ENCODE measurements around the gene KIFC3. TPM values are rescaled to one million over a fixed set of nuclear protein-coding genes. Genes with fewer than 3 reads are reported as not detected.

KIFC3 gene
- total RNA-seq, 1 donor from 2014 or later = 0.52 TPM

DNA sequence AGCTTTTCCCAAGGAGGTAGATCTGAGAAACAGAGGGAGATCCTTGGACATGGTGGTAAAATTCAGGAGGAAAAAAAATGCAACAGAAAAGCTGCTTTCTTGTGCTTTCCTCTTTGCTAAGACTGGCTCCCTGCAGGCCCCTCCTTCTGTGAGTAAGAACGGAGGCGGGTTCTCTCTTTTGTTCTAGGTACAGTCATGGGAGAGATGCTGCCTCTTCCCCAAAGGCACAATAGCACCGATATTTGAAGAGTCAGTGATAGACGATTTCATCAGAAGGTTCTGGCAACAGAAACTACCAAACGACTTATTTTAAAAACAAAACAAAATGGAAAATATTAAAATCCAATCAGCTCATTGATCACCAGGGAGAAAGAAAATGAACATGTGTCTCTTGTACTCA, 32.6 kb upstream of the KIFC3 start:
- Mint-ChIP-seq H3K36me3 (ENCODE audit: low read depth) (no peaks in the 10 kb centered on the region), H3K27ac (no peak overlapping the region), H3K27me3 (ENCODE audit: low read depth) (no peaks in the 10 kb centered on the region), H3K9me3 (no peaks in the 10 kb centered on the region), H3K4me1 (ENCODE audit: low read depth) (no peaks in the 10 kb centered on the region), H3K4me3 (ENCODE audit: low read depth) (no peak overlapping the region)
- intact Hi-C loops (cut with micrococcal nuclease) = no loop called here
- no peak for DNase-seq (ENCODE audit: low spot score)

DNA sequence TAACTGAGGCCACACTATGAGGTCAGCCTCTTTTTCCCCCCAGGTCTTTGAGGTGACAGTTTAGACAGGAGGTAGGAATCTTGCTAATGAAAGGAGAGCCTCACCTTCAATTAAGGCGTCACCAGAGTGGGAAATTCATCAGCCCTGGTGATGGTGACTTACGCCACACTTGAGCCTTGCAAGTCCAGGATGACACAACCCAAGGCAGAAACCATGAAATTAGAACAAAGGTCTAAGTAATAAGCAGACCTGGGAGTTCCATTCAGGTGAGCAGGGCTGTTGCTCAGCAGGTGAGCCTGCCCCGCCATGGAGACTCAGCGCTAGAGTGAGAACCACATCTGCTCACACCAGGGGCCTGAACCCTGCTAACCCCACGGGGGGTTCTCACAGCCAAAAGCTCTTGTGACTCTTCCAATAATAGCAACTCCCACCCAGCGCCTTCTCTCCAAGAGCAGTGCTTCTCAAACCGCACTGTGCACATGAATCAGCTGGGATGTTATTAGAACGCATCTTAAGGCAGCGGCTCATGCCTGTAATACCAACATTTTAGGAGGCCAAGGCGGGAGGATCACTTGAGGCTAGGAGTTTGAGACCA, 28.7 kb upstream of the KIFC3 start:
- no peaks in the 10 kb centered on the region for H3K9me3 Mint-ChIP-seq
- no peaks in the 10 kb centered on the region for H3K4me1 Mint-ChIP-seq (ENCODE audit: low read depth)
- H3K36me3 Mint-ChIP-seq (ENCODE audit: low read depth) = no peaks in the 10 kb centered on the region
- H3K4me3 Mint-ChIP-seq (ENCODE audit: low read depth) = no peak overlapping the region
- intact Hi-C loops (cut with micrococcal nuclease) = no loop called here
- H3K27ac Mint-ChIP-seq = no peak overlapping the region
- no peak for DNase-seq (ENCODE audit: low spot score)
- H3K27me3 Mint-ChIP-seq (ENCODE audit: low read depth) = peaks cover 5% of the 10 kb centered on the region

DNA sequence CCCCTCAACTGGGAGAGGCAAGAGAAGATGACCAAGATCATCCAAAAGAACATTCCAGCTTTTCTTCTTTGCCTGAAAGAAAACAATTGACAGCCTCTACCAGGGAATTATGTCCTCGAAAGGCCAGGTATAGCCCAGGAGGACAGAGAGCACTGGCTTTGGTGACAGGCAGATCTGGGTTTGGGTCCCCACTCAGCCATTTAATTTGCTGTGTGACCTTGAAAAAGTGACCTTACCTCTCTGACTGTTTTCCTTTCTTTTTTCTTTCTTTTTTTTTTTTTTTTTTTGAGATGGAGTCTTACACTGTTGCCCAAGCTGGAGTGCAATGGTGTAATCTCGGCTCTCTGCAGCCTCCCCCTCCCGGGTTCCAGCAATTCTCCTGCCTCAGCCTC, 27.7 kb upstream of the KIFC3 start:
- Mint-ChIP-seq H3K27ac (no peak overlapping the region), H3K4me1 (ENCODE audit: low read depth) (no peaks in the 10 kb centered on the region), H3K36me3 (ENCODE audit: low read depth) (no peaks in the 10 kb centered on the region), H3K9me3 (no peaks in the 10 kb centered on the region), H3K4me3 (ENCODE audit: low read depth) (no peak overlapping the region), H3K27me3 (ENCODE audit: low read depth) (peaks cover 7% of the 10 kb centered on the region)
- DNase-seq (ENCODE audit: low spot score) = no peak
- intact Hi-C loops (cut with micrococcal nuclease) = no loop called here

DNA sequence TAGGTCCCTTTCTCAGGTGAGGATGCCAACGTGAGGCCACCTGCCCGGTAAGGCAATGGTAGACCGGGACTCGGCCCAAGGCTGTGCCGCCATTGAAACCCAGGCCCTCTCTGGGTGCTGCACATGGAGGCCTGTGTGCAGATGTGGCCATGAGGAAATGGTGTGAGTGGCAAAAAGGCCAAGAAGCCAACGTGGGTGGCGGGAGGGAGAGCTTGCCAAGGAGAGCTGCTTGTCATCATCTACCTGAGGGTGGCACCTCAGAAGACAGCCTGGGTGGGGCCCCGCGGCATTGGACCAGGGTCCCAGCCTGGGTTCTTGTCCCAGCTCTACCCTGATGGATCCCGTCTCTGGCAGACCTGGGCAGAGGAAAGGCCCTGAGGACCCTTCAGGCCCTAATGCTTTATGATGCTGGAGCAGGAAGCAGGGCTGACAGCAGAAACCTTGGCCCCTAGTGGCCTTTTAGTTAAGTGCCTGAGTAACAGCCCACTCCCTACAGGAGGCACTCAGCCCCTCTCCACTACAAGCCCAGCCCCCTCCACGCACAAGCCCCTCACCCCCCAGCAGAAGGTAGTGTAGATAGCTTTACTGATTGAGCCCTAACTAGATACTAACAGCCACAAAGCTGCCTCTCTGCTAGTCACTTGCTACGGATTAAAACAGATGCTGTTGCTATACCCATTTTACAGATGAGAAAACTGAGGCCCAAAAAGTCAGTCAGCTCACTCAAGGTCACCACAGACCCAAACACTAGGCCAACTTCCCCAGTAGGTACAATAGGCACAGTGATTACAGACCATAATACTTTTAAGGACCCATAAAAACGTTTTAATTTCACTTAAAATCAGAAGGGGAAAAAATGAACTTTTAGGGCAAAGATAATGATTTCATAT, 26.2 kb upstream of the KIFC3 start:
- Mint-ChIP-seq H3K27ac (no peak overlapping the region), H3K27me3 (ENCODE audit: low read depth) (peaks cover 10% of the 10 kb centered on the region), H3K4me3 (ENCODE audit: low read depth) (no peak overlapping the region), H3K36me3 (ENCODE audit: low read depth) (no peaks in the 10 kb centered on the region), H3K9me3 (no peaks in the 10 kb centered on the region), H3K4me1 (ENCODE audit: low read depth) (no peaks in the 10 kb centered on the region)
- intact Hi-C loops (cut with micrococcal nuclease) = no loop called here
- DNase-seq (ENCODE audit: low spot score) = no peak

DNA sequence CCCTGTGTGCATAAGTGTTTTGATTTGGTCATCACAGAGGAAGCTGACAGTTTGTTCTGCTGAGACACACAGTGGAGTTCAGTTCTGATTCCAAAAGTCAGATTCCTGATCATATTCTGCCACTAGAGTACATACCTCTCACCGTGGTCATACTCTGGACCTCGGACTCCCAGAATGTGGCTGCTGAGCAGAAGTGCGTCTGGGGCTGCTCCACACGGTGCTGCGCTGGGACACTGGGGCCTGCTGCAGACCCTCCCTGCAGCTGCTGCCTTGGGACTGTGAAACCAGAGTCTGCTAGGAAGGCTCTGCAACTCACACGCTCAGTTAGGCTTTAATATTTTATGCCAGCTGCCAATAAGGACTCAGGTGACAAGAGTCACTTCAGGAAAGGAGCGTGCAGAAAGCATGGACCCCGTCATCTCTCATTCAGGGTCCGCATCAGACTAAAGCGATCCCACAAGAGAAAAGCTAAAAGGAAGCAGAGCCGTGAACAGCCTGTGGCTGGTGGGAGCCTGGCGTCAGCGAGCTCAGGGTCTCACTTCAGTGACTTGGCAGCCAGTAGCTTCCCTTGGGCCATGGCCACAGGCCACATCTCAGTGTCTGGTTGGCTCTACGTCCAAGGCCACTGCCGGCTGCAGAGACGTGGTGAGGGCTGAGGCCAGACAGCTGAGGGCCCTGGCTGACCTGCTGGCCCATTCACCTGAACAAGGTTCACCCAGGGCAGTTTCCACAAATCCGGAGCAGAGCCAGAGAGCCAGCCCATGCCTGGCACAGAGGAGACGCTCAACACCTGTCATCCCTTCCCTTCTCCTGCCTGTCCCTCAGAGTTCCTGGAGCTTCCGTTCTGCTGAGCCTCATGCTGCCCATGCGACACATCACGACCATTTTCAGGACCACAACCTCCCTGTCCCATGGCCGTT, 24.7 kb upstream of the KIFC3 start:
- no peak overlapping the region for H3K27ac Mint-ChIP-seq
- no peaks in the 10 kb centered on the region for H3K9me3 Mint-ChIP-seq
- H3K4me1 Mint-ChIP-seq (ENCODE audit: low read depth) = no peaks in the 10 kb centered on the region
- DNase-seq (ENCODE audit: low spot score) = no peak
- intact Hi-C loops (cut with micrococcal nuclease) = no loop called here
- no peaks in the 10 kb centered on the region for H3K36me3 Mint-ChIP-seq (ENCODE audit: low read depth)
- H3K4me3 Mint-ChIP-seq (ENCODE audit: low read depth) = no peak overlapping the region
- peaks cover 12% of the 10 kb centered on the region for H3K27me3 Mint-ChIP-seq (ENCODE audit: low read depth)

DNA sequence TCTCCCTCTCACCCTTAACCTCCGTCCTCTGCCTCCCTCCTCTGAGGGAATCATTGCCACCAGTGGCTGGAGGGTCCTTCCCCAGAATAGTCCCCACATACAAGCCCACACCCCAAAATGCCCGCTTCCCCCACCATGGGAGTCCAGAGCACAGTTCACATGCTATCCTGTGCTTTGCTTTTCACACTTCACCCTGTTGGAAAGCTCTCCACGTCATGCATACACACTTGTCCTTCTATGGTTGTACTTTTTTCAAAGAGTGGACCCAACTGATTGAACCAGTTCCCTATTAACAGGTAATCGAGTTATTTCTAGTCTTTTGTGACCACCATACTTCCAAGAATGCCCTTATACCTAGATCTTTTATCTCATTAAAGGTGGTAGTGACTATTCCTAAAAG, 23.8 kb upstream of the KIFC3 start:
- intact Hi-C loops (cut with micrococcal nuclease) = no loop called here
- H3K36me3 Mint-ChIP-seq (ENCODE audit: low read depth) = no peaks in the 10 kb centered on the region
- peaks cover 12% of the 10 kb centered on the region for H3K27me3 Mint-ChIP-seq (ENCODE audit: low read depth)
- H3K9me3 Mint-ChIP-seq = no peaks in the 10 kb centered on the region
- H3K4me3 Mint-ChIP-seq (ENCODE audit: low read depth) = no peak overlapping the region
- no peak overlapping the region for H3K27ac Mint-ChIP-seq
- no peaks in the 10 kb centered on the region for H3K4me1 Mint-ChIP-seq (ENCODE audit: low read depth)
- DNase-seq (ENCODE audit: low spot score) = no peak

DNA sequence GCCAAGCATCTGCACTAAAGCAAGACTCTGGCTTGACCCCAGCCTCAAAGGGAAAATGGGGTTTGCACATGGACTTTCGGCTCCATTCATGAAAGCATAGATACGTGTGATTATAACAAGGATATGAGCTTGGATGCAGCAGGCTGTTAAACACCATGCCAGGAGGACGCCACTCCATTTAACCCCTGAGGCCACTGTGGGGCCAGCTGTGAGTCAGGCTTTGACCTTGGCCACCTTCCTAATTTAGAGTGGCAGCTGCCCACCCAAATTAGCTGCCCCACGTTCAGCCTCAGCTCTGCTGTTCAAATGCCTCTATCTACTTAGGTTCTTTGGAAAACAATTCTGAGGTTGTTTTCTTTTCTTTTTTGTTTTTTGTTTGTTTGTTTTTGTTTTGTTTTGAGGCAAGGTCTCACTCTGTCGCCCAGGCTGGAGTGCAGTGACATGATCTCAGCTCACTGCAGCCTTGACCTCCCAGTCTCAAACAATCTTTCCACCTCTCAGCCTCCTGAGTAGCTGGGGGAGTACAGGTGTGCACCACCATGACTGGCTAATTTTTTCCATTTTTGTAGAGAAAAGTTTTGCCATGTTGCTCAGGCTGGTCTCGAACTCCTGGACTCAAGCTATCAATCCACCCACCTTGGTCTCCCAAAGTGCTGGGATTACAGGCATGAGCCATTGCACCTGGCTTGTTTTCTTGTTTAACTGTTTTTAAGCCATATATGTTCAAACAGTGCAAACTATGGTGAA, 23.2 kb upstream of the KIFC3 start:
- no peak for DNase-seq (ENCODE audit: low spot score)
- intact Hi-C loops (cut with micrococcal nuclease) = no loop called here
- Mint-ChIP-seq H3K27ac (no peak overlapping the region), H3K9me3 (no peaks in the 10 kb centered on the region), H3K4me1 (ENCODE audit: low read depth) (no peaks in the 10 kb centered on the region), H3K27me3 (ENCODE audit: low read depth) (peaks cover 12% of the 10 kb centered on the region), H3K36me3 (ENCODE audit: low read depth) (no peaks in the 10 kb centered on the region), H3K4me3 (ENCODE audit: low read depth) (no peak overlapping the region)

DNA sequence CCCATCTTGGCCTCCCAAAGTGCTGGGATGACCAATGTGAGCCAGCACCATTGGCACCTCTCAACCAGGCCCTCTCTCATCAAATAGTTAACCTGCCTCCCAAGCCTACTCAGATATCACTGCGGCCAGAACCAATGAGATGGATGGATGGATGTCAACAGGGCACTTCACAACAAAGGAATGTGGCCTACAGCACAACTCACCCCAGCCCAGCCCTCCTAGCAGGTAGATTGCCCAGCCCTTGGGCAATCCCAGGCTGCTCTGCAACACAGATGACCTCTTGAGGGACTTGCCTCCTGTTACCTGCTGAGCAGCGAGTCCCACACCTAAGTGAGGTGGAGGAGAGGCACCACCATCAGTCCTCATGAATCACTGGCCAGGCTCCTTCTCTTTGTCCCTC, 22.6 kb upstream of the KIFC3 start:
- intact Hi-C loops (cut with micrococcal nuclease) = no loop called here
- DNase-seq (ENCODE audit: low spot score) = no peak
- no peak overlapping the region for H3K4me3 Mint-ChIP-seq (ENCODE audit: low read depth)

DNA sequence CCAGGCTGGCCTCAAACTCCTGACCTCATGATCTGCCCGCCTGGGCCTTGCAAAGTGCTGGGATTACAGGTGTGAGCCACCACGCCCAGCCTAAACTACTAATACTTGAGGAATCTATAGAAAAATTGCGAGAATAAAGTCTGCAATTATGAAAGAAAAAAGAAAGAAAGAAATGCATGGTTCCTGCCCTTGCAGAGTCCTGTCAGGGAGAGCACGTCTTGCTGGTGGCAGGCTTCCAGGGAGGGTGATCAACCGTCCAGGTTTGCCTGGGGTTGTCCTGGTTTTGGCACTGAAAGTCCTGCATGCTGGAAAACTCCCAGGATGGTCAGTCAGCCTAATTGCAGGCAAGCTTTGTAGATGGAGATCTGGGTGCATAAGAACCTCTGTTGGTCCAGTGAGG, 21.5 kb upstream of the KIFC3 start:
- Mint-ChIP-seq H3K27ac (no peak overlapping the region), H3K27me3 (ENCODE audit: low read depth) (peaks cover 12% of the 10 kb centered on the region), H3K9me3 (no peaks in the 10 kb centered on the region), H3K4me3 (ENCODE audit: low read depth) (no peak overlapping the region), H3K36me3 (ENCODE audit: low read depth) (no peaks in the 10 kb centered on the region), H3K4me1 (ENCODE audit: low read depth) (no peaks in the 10 kb centered on the region)
- intact Hi-C loops (cut with micrococcal nuclease) = no loop called here
- no peak for DNase-seq (ENCODE audit: low spot score)

More for the DNA sequence above, 22.6 kb upstream of the KIFC3 start:
- H3K36me3 Mint-ChIP-seq (ENCODE audit: low read depth) = no peaks in the 10 kb centered on the region
- peaks cover 12% of the 10 kb centered on the region for H3K27me3 Mint-ChIP-seq (ENCODE audit: low read depth)
- H3K27ac Mint-ChIP-seq = no peak overlapping the region
- no peaks in the 10 kb centered on the region for H3K9me3 Mint-ChIP-seq
- no peaks in the 10 kb centered on the region for H3K4me1 Mint-ChIP-seq (ENCODE audit: low read depth)

DNA sequence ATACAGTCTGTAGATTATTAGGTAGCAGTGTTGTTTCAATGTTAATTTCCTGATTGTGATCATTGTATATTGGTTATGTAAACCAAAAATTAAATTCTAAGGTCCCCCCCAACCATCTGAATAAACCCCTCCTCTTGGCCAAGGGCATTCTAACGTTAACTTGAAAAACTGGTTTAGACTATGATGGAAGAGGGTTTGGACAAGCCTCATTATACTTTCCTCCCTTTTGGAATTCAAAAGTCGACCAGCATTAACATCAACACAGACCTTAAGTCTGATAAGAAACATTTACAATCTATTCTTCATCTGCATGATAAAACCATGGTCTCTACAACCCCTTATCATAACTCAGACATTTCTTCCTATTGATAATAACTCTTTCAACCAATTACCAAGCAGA, 20.6 kb upstream of the KIFC3 start:
- H3K36me3 Mint-ChIP-seq (ENCODE audit: low read depth) = no peaks in the 10 kb centered on the region
- H3K4me3 Mint-ChIP-seq (ENCODE audit: low read depth) = no peak overlapping the region
- no peaks in the 10 kb centered on the region for H3K9me3 Mint-ChIP-seq
- no peak for DNase-seq (ENCODE audit: low spot score)
- peaks cover 12% of the 10 kb centered on the region for H3K27me3 Mint-ChIP-seq (ENCODE audit: low read depth)
- no peaks in the 10 kb centered on the region for H3K4me1 Mint-ChIP-seq (ENCODE audit: low read depth)
- H3K27ac Mint-ChIP-seq = no peak overlapping the region
- intact Hi-C loops (cut with micrococcal nuclease) = no loop called here

DNA sequence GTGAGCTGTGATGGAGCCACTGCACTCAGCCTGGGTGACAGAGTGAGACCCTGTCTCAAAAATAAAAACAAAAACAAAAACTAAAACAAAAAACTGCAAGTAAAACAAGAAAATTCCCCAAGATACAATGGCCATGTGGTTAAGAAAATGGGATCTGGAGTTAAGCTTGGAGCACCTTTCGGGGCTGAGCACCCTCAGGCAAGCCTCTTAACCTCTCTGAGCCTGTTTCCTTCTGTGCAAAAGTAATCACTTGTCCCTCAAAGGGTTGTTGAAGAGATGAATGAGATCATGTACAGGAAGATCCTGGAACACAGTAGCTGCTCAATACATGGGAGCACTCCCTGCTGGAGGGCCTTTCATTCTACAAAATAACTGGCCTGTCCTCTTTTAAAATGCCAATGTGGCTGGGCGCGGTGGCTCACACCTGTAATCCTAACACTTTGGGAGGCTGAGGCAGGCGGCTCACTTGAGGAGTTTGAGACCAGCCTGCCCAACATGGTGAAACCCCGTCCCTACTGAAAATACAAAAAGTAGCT, 19.8 kb upstream of the KIFC3 start:
- DNase-seq (ENCODE audit: low spot score) = no peak
- Mint-ChIP-seq H3K36me3 (ENCODE audit: low read depth) (no peaks in the 10 kb centered on the region), H3K4me1 (ENCODE audit: low read depth) (no peaks in the 10 kb centered on the region), H3K9me3 (no peaks in the 10 kb centered on the region), H3K27me3 (ENCODE audit: low read depth) (peaks cover 11% of the 10 kb centered on the region), H3K4me3 (ENCODE audit: low read depth) (no peak overlapping the region), H3K27ac (no peak overlapping the region)
- intact Hi-C loops (cut with micrococcal nuclease) = no loop called here
